ENCODE data around the gene IFT88. TPM values are rescaled to one million over a fixed set of nuclear protein-coding genes. Genes with fewer than 3 reads are reported as not detected.

The IFT88 gene
- total RNA-seq, 1 experiment from 2014 or later, result 12.1 TPM

DNA sequence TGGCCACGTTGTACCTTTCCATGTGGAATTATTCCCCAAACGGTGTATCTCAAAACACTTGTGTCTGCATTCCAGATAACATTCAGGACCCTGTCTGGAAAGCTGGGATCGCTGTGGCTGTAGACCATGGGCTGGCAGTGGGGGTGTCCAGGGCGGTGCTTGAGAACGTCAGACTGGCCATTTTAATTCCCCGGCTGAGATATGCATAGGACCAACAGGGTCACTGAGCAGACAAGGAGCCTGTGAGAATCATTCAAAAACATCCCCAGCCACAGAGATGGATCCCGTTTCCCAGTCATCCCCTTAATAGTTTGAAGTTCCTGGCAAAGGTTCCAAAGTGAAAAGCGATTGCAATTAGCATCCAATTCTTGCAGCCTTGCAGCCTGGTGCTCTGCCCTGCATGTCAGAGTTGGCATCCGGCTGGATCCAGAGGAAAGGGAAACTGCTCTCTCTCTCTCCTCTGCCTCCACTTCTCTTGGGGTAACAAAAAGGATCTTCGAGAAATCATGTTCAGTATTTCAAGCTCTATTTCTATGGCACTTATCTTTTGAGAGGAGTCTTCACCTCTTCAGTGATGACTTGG is 41.6 kb downstream of the IFT88 start:
- POLR2A ChIA-PET, result no interaction called here
- no peaks in the 10 kb centered on the region for H3K27me3 Mint-ChIP-seq (ENCODE audit: insufficient read depth, unreplicated experiment)
- intact Hi-C loops (cut with micrococcal nuclease; ENCODE audit: unreplicated experiment), result no loop called here
- TF ChIP-seq, protein P1, sequence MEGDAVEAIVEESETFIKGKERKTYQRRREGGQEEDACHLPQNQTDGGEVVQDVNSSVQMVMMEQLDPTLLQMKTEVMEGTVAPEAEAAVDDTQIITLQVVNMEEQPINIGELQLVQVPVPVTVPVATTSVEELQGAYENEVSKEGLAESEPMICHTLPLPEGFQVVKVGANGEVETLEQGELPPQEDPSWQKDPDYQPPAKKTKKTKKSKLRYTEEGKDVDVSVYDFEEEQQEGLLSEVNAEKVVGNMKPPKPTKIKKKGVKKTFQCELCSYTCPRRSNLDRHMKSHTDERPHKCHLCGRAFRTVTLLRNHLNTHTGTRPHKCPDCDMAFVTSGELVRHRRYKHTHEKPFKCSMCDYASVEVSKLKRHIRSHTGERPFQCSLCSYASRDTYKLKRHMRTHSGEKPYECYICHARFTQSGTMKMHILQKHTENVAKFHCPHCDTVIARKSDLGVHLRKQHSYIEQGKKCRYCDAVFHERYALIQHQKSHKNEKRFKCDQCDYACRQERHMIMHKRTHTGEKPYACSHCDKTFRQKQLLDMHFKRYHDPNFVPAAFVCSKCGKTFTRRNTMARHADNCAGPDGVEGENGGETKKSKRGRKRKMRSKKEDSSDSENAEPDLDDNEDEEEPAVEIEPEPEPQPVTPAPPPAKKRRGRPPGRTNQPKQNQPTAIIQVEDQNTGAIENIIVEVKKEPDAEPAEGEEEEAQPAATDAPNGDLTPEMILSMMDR (IDR thresholded peaks at IDR 0.05; ENCODE audit: insufficient read depth in 1 of 2, low read depth in 1 of 2, low read length in 1 of 2, severe bottlenecking in 1 of 2, unreplicated experiment in 1 of 2), result no peak
- no peak for DNase-seq
- CTCF ChIA-PET, result interaction anchor here (0.6 kb wide), 1 partner anchor 23 kb away, joined by 3 read pairs; no protein-coding TSS in a partner anchor
- no peak overlapping the region for H3K27ac Mint-ChIP-seq (ENCODE audit: unreplicated experiment)
- no peaks in the 10 kb centered on the region for H3K4me1 Mint-ChIP-seq (ENCODE audit: low read depth, unreplicated experiment)
- no peaks in the 10 kb centered on the region; the same call in 1 of the 2 replicates for H3K36me3 ChIP-seq (ENCODE audit: control insufficient read depth, insufficient read depth, low read length)
- no peak overlapping the region for H3K4me3 Mint-ChIP-seq (ENCODE audit: unreplicated experiment)
- H3K9me3 ChIP-seq, result no peaks in the 10 kb centered on the region
- H3K27me3 ChIP-seq (replicated peaks; ENCODE audit: control insufficient read depth, insufficient read depth, low read length), result no peaks in the 10 kb centered on the region
- no peak overlapping the region for H3K4me3 ChIP-seq (ENCODE audit: low read depth, low read length)
- no peaks in the 10 kb centered on the region for H3K36me3 Mint-ChIP-seq (ENCODE audit: insufficient read depth, unreplicated experiment)
- no peaks in the 10 kb centered on the region for H3K4me1 ChIP-seq
- no TSS peak for BruUV-seq (replicated peaks)
- no peaks in the 10 kb centered on the region for H3K9me3 Mint-ChIP-seq (ENCODE audit: unreplicated experiment)

- H3K27ac Mint-ChIP-seq (ENCODE audit: unreplicated experiment), result no peak overlapping the region
- no peaks in the 10 kb centered on the region for H3K27me3 ChIP-seq (replicated peaks; ENCODE audit: control insufficient read depth, insufficient read depth, low read length)
- ChIA-PET CTCF (interaction anchor here (0.6 kb wide), 1 partner anchor 22 kb away, joined by 3 read pairs; no protein-coding TSS in a partner anchor), POLR2A (no interaction called here)
- DNase-seq, result no peak
- no peaks in the 10 kb centered on the region for H3K9me3 ChIP-seq
- intact Hi-C loops (cut with micrococcal nuclease; ENCODE audit: unreplicated experiment), result no loop called here
- H3K36me3 ChIP-seq (ENCODE audit: control insufficient read depth, insufficient read depth, low read length), result no peaks in the 10 kb centered on the region; the same call in 1 of the 2 replicates
- H3K4me3 Mint-ChIP-seq (ENCODE audit: unreplicated experiment), result no peak overlapping the region
- TF ChIP-seq, protein P1 (IDR thresholded peaks at IDR 0.05; ENCODE audit: insufficient read depth in 1 of 2, low read depth in 1 of 2, low read length in 1 of 2, severe bottlenecking in 1 of 2, unreplicated experiment in 1 of 2), result no peak
- H3K4me3 ChIP-seq (ENCODE audit: low read depth, low read length), result no peak overlapping the region
- no peaks in the 10 kb centered on the region for H3K9me3 Mint-ChIP-seq (ENCODE audit: unreplicated experiment)
- no peaks in the 10 kb centered on the region for H3K27me3 Mint-ChIP-seq (ENCODE audit: insufficient read depth, unreplicated experiment)
- no TSS peak for BruUV-seq (replicated peaks)
- H3K4me1 Mint-ChIP-seq (ENCODE audit: low read depth, unreplicated experiment), result no peaks in the 10 kb centered on the region
- H3K36me3 Mint-ChIP-seq (ENCODE audit: insufficient read depth, unreplicated experiment), result no peaks in the 10 kb centered on the region
- no peaks in the 10 kb centered on the region for H3K4me1 ChIP-seq
Measured at GRCh38 chr13:20609145-20609544, 42.2 kb downstream of the IFT88 start.

DNA sequence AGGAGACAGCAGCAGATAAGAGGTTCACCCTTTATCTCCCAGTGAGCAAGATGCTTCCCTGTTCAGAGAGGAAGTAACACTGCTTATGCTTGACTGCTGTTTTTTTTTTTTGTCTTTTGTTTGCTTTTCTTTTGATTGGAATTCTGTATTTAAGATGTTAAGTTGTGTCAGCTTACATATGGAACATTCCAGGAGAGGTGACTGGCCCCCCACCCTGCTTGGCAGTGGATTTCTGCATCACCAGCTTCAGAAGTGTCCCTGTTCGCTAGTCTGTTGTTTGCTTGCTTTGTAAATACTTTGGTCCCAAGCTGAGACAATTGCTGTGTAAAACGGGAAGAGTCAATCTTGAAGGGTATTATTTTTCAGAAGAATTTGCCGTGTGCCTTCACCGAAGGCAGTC is 43.0 kb downstream of the IFT88 start:
- CTCF ChIA-PET, result no interaction called here
- Mint-ChIP-seq H3K4me1 (ENCODE audit: low read depth, unreplicated experiment) (no peaks in the 10 kb centered on the region), H3K4me3 (ENCODE audit: unreplicated experiment) (no peak overlapping the region), H3K27ac (ENCODE audit: unreplicated experiment) (no peak overlapping the region), H3K36me3 (ENCODE audit: insufficient read depth, unreplicated experiment) (no peaks in the 10 kb centered on the region), H3K27me3 (ENCODE audit: insufficient read depth, unreplicated experiment) (no peaks in the 10 kb centered on the region), H3K9me3 (ENCODE audit: unreplicated experiment) (no peaks in the 10 kb centered on the region)
- Histone ChIP-seq H3K4me1 (no peaks in the 10 kb centered on the region), H3K36me3 (ENCODE audit: control insufficient read depth, insufficient read depth, low read length) (no peaks in the 10 kb centered on the region; the same call in 1 of the 2 replicates), H3K27me3 (replicated peaks; ENCODE audit: control insufficient read depth, insufficient read depth, low read length) (no peaks in the 10 kb centered on the region), H3K9me3 (no peaks in the 10 kb centered on the region), H3K4me3 (ENCODE audit: low read depth, low read length) (no peak overlapping the region)
- TF ChIP-seq, protein P1 (IDR thresholded peaks at IDR 0.05; ENCODE audit: insufficient read depth in 1 of 2, low read depth in 1 of 2, low read length in 1 of 2, severe bottlenecking in 1 of 2, unreplicated experiment in 1 of 2), result no peak
- POLR2A ChIA-PET, result no interaction called here
- no peak for DNase-seq
- no TSS peak for BruUV-seq (replicated peaks)
- intact Hi-C loops (cut with micrococcal nuclease; ENCODE audit: unreplicated experiment), result loop anchor here (10.0 kb wide), 1 partner anchor 115 kb away; no protein-coding TSS in a partner anchor

Measured in Caco-2 (cell line).